ENCODE data around the gene FKBP14. TPM values are rescaled to one million over a fixed set of nuclear protein-coding genes. Genes with fewer than 3 reads are reported as not detected.

FKBP14 gene
- total RNA-seq, 6 experiments from 2014 or later = 60.0 to 73.0 (median 64.4) TPM

DNA sequence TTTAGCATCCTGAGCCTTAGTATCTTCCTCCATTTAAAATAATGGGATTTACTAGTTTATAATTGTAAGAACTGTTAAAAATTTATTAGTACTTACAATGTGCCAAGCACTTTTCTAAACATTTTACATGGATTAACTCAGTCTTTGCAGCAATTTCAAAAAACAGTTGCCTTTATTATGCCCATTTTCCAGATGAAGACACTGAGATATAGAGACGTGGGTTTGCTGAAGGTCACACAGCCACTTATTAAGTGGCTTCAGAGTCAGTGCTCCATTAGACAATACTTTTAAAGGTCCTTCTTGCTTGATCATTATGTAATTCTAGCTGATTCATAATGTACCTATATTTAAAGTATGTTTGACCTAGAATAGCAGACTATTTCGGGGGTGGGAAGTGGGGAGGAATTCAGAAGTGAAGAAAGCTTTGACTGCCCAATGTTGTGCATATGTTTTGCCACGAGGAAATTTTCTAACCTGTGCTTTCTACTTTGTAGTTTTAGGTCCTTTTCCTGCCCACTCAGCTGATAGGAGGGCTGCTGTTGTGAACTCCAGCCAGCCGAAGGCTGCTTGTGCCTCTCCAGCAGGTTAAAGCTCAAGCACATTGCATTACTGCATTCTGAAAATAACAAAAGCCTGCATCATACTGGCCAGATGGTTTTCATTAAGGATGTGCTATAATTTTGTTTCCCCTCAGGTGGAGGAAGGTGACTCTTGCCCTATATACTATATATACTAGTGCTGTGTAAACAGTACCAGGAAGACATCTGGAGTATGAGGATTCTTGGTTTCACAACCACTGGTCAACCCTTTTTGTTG is 6.0 kb upstream of the FKBP14 start:
- DNase-seq = peak; percentile 74
- H3K4me1 Mint-ChIP-seq (ENCODE audit: low read depth) = peaks cover 8% of the 10 kb centered on the region
- no peaks in the 10 kb centered on the region for H3K36me3 Mint-ChIP-seq (ENCODE audit: low read depth)
- TF ChIP-seq, protein P1, sequence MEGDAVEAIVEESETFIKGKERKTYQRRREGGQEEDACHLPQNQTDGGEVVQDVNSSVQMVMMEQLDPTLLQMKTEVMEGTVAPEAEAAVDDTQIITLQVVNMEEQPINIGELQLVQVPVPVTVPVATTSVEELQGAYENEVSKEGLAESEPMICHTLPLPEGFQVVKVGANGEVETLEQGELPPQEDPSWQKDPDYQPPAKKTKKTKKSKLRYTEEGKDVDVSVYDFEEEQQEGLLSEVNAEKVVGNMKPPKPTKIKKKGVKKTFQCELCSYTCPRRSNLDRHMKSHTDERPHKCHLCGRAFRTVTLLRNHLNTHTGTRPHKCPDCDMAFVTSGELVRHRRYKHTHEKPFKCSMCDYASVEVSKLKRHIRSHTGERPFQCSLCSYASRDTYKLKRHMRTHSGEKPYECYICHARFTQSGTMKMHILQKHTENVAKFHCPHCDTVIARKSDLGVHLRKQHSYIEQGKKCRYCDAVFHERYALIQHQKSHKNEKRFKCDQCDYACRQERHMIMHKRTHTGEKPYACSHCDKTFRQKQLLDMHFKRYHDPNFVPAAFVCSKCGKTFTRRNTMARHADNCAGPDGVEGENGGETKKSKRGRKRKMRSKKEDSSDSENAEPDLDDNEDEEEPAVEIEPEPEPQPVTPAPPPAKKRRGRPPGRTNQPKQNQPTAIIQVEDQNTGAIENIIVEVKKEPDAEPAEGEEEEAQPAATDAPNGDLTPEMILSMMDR (IDR thresholded peaks at IDR 0.05) = no peak
- H3K27ac Mint-ChIP-seq = peak overlapping the region; percentile 64
- no peaks in the 10 kb centered on the region for H3K9me3 Mint-ChIP-seq
- peak overlapping the region; percentile 44 for H3K4me3 Mint-ChIP-seq
- no peaks in the 10 kb centered on the region for H3K27me3 Mint-ChIP-seq (ENCODE audit: insufficient read depth)

DNA sequence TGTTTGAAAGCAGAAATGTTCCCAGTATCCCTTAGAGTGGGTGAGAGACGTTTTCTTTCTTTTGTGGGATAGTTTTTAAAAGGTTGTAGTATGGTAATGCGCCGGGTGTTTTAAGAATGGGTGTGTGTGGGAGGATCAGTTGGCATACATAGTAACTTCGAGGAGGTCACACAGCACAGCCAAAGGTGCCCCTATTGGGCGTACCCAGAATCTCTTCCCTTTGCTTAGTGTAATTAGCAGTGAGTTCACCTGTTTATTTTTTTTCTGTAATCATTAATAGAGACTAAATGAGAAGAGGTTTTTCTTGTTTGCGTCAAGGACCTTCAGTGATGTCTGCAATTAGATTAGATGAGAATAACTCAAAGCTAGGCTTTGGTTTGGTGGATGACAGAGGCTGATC is 3.2 kb upstream of the FKBP14 start:
- H3K36me3 Mint-ChIP-seq (ENCODE audit: low read depth) = peaks cover 4% of the 10 kb centered on the region; the same call in 1 of the 2 replicates
- no peak for DNase-seq

DNA sequence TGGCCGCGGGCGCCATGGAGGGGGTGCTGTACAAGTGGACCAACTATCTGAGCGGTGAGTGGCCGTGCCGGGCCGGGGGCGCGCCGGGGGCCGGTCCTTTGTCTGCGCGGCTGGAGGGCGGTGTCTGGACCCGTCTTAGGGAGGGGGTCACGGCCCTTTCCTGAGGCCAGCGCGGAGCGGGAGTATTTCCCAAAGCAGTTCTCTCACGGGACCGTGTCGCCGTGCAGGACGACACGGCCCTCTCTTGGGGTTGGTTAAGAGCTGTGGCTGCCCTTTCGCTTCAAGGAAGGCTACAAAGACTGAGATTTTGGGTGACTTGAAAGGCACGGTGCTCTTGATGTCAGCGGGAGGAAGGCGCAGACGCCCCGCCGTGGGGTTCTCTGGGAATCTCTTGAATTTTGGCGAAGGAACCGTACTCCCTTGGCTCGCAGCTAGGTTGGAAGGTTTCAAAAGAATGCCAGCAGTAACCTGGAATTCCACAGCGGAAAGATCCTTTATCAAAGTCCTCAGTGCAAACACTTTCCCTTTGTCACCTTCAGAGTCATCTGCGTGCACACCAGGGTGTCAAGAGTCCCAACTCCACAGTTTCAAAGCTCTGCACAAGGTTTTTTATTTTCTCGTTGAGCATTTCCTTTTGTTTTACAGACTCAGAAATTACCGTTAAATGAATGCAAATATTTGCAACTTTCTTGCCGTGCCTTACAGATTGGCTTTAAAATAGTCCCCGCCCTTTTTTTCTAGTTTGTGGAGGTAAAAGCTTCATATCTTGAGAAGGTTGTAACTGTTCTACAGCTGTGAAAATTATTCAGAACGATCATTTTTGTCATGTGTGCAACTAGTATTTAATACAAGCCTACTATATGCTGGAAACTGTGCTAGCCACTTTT is 2.5 kb upstream of the FKBP14 start:
- Mint-ChIP-seq H3K27me3 (ENCODE audit: insufficient read depth) (no peaks in the 10 kb centered on the region; the same call in 1 of the 2 replicates), H3K27ac (peak overlapping the region; percentile 74), H3K4me3 (no peak overlapping the region), H3K9me3 (no peaks in the 10 kb centered on the region), H3K36me3 (ENCODE audit: low read depth) (peaks cover 5% of the 10 kb centered on the region; the same call in 1 of the 2 replicates), H3K4me1 (ENCODE audit: low read depth) (peaks cover 27% of the 10 kb centered on the region)
- DNase-seq = peak; percentile 22
- TF ChIP-seq, protein P1 (IDR thresholded peaks at IDR 0.05) = no peak

More for the DNA sequence above, 3.2 kb upstream of the FKBP14 start:
- peaks cover 23% of the 10 kb centered on the region for H3K4me1 Mint-ChIP-seq (ENCODE audit: low read depth)
- H3K9me3 Mint-ChIP-seq = no peaks in the 10 kb centered on the region
- no peaks in the 10 kb centered on the region; the same call in 1 of the 2 replicates for H3K27me3 Mint-ChIP-seq (ENCODE audit: insufficient read depth)
- H3K27ac Mint-ChIP-seq = no peak overlapping the region
- TF ChIP-seq, protein P1 (IDR thresholded peaks at IDR 0.05) = no peak
- no peak overlapping the region for H3K4me3 Mint-ChIP-seq

DNA sequence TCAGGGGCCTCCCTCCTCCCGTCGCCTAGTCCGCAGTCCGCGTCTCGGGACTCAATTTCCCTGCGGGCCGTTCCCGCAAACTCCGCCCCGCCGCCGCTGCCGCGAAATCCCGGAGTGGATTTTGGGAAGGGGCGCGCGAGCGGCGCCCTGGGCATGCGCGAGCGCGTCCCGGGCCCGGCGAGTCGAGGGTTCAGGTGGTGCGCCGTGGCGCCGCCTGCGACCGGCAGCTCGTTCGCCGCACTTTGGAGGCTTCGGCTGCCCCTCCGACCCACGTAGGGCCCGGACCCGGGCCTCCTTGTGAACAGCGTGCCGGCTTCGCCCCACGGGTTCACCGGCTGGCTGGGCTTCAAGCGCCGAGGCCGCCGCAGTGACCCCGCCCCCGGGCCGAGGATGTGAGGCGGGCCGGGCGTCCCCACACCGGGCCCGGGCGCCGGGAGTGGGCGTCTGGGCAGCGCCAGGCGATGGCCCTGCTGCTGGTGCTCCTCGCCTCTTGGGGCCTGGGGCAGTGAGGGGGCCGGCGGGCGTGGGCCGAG is 1.8 kb upstream of the FKBP14 start, which contains the start of gene PLEKHA8:
Gene PLEKHA8 (plus strand): TSS at position 197 of the 533 bp plus-strand sequence. CDS start 351 bp downstream, outside the sequence.
- H3K4me3 Mint-ChIP-seq = no peak within 1 kb of the TSS; the same call in 1 of the 2 replicates

More for the DNA sequence above, 1.8 kb upstream of the FKBP14 start, which contains the start of gene PLEKHA8:
- TF ChIP-seq, protein P1 (IDR thresholded peaks at IDR 0.05) = no peak
- peak; percentile 72 for DNase-seq
- H3K27ac Mint-ChIP-seq = peak within 1 kb of the TSS; percentile 76
- peaks cover 12% of the 10 kb centered on the region for H3K36me3 Mint-ChIP-seq (ENCODE audit: low read depth)
- H3K9me3 Mint-ChIP-seq = no peaks in the 10 kb centered on the region
- H3K4me1 Mint-ChIP-seq (ENCODE audit: low read depth) = peaks cover 34% of the 10 kb centered on the region
- no peaks in the 10 kb centered on the region; the same call in 1 of the 2 replicates for H3K27me3 Mint-ChIP-seq (ENCODE audit: insufficient read depth)
